Measurements from ENCODE around the gene CORT. TPM values are rescaled to one million over a fixed set of nuclear protein-coding genes. Genes with fewer than 3 reads are reported as not detected.
"Not testable (repeated sequence)": the region's sequence is repeated elsewhere in the genome, so short reads cannot be mapped to it uniquely, and the experiment has no call there.

Gene CORT, protein sequence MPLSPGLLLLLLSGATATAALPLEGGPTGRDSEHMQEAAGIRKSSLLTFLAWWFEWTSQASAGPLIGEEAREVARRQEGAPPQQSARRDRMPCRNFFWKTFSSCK
- total RNA-seq, result 1 to 10 TPM in 1 of 4 donors, not detected in 3; 1.6 TPM

DNA sequence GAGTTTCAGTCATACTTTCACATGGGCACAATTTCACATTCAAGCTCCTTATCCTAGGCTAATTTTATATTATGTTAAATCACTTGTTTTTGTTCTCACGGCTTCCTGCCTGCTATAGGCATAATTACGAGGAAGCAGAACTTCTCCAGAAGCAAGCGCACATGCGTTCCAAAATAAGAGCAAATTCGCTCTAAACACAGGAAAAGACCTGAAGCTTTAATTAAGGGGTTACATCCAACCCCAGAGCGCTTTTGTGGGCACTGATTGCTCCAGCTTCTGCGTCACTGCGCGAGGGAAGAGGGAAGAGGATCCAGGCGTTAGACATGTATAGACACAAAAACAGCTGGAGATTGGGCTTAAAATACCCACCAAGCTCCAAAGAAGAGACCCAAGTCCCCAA, at the start of gene CORT:
CORT (plus strand) TSS at position 281 of the 400 bp plus-strand sequence. CDS start 193 bp downstream, outside the sequence.
- peaks cover 0 to under 1% (median 0%) of the 10 kb centered on the region in 3 donors for H3K36me3 ChIP-seq
- no peak within 1 kb of the TSS for H3K4me3 ChIP-seq
- H3K27me3 ChIP-seq, result no peaks in the 10 kb centered on the region
- peaks cover 0 to 4% (median 0%) of the 10 kb centered on the region in 4 donors for H3K4me1 ChIP-seq
- no peaks in the 10 kb centered on the region for H3K9me3 ChIP-seq
- H3K27ac ChIP-seq, result no peak within 1 kb of the TSS
- no peak for DNase-seq
- no peak for TF ChIP-seq POLR2A (IDR thresholded peaks at IDR 0.05)
- TF ChIP-seq CTCF (IDR thresholded peaks at IDR 0.05), result no peak

GRCh38 chr1:10401281-10401680, 48.5 kb upstream of the CORT start:
- H3K27me3 ChIP-seq, result no peaks in the 10 kb centered on the region
- H3K27ac ChIP-seq, result no peak overlapping the region
- no peak overlapping the region for H3K4me3 ChIP-seq
- no peak for TF ChIP-seq CTCF (IDR thresholded peaks at IDR 0.05)
- TF ChIP-seq POLR2A (IDR thresholded peaks at IDR 0.05), result no peak
- H3K9me3 ChIP-seq, result no peaks in the 10 kb centered on the region
- H3K36me3 ChIP-seq, result peaks cover 0 to 39% (median 0%) of the 10 kb centered on the region in 3 donors
- DNase-seq, result no peak
- H3K4me1 ChIP-seq, result peaks cover 0 to 14% (median 4%) of the 10 kb centered on the region in 4 donors

- Histone ChIP-seq H3K4me1 (peaks cover 0 to 12% (median 4%) of the 10 kb centered on the region in 4 donors), H3K27ac (no peak overlapping the region), H3K36me3 (peaks cover 0 to 55% (median 0%) of the 10 kb centered on the region in 3 donors), H3K27me3 (no peaks in the 10 kb centered on the region), H3K9me3 (no peaks in the 10 kb centered on the region), H3K4me3 (no peak overlapping the region)
- DNase-seq, result no peak
- TF ChIP-seq POLR2A (IDR thresholded peaks at IDR 0.05), result no peak
- TF ChIP-seq CTCF (IDR thresholded peaks at IDR 0.05), result no peak
Observed at GRCh38 chr1:10402729-10403274, 47.0 kb upstream of the CORT start.

- Histone ChIP-seq H3K9me3 (no peaks in the 10 kb centered on the region), H3K27me3 (no peaks in the 10 kb centered on the region), H3K4me3 (no peak overlapping the region), H3K36me3 (peaks cover 0 to 96% (median 0%) of the 10 kb centered on the region in 3 donors), H3K27ac (no peak overlapping the region), H3K4me1 (no peaks in the 10 kb centered on the region)
- no peak for TF ChIP-seq CTCF (IDR thresholded peaks at IDR 0.05)
- TF ChIP-seq POLR2A (IDR thresholded peaks at IDR 0.05), result no peak
- no peak for DNase-seq
Observed at GRCh38 chr1:10407201-10407600, 42.6 kb upstream of the CORT start.

GRCh38 chr1:10415211-10415930, 34.5 kb upstream of the CORT start:
- TF ChIP-seq POLR2A (IDR thresholded peaks at IDR 0.05) (no peak), CTCF (IDR thresholded peaks at IDR 0.05) (no peak)
- no peaks in the 10 kb centered on the region for H3K4me1 ChIP-seq
- no peaks in the 10 kb centered on the region for H3K9me3 ChIP-seq
- H3K27me3 ChIP-seq, result no peaks in the 10 kb centered on the region
- H3K36me3 ChIP-seq, result peaks cover 0 to 100% (median 0%) of the 10 kb centered on the region in 3 donors
- no peak overlapping the region for H3K4me3 ChIP-seq
- DNase-seq, result peak in 1 of 3 donors; percentile 48
- peak overlapping the region in 2 of 4 donors; percentile 35 to 62 for H3K27ac ChIP-seq

- peaks cover 0 to 100% (median 0%) of the 10 kb centered on the region in 3 donors for H3K36me3 ChIP-seq
- H3K4me3 ChIP-seq, DNase-seq, H3K4me1 ChIP-seq, H3K27me3 ChIP-seq, H3K9me3 ChIP-seq, H3K27ac ChIP-seq: not testable (repeated sequence)
Observed at GRCh38 chr1:10415967-10416366, 33.9 kb upstream of the CORT start.

DNA sequence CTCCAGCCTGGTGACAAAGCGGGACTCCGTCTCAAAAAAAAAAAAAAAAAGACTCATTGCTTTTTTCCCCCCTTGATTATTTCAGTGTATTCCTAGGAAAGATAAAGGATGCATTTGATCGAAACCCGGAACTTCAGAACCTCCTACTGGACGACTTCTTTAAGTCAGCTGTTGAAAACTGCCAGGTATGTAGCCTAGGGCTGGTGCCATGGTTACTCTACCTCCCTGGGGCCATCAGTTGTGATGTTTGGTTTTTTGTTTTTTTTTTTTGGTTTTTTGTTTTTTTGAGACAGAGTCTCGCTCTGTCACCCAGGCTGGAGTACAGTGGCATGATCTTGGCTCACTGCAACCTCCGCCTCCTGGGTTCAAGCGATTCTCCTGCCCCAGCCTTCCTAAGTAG, 31.1 kb upstream of the CORT start:
- not testable (repeated sequence) for H3K4me3 ChIP-seq, DNase-seq, H3K27me3 ChIP-seq, H3K27ac ChIP-seq, H3K9me3 ChIP-seq, H3K4me1 ChIP-seq
- peaks cover 0 to 77% (median 0%) of the 10 kb centered on the region in 3 donors for H3K36me3 ChIP-seq

Measured in Peyer's patch (tissue), 4 donors.